HFFc6 (cell line): Measurements from ENCODE around the gene DDX31. TPM values are rescaled to one million over a fixed set of nuclear protein-coding genes. Genes with fewer than 3 reads are reported as not detected.

Experiments
- DNase-seq: peaks from one replicate; pipeline ENCODE4 v3.0.0-alpha.2; 2018
- H3K27ac Mint-ChIP-seq: 2 replicates; pipeline ENCODE4 v1.8.0; 2020; ENCODE audit warnings: mild to moderate bottlenecking, mixed read lengths
- H3K27me3 Mint-ChIP-seq: 2 replicates; pipeline ENCODE4 v1.8.0; 2021; ENCODE audit warnings: mild to moderate bottlenecking, moderate library complexity, mixed read lengths; ENCODE audit not compliant: insufficient read depth
- H3K36me3 Mint-ChIP-seq: 2 replicates; pipeline ENCODE4 v1.8.0; 2021; ENCODE audit warnings: low read depth, mixed read lengths
- H3K4me1 Mint-ChIP-seq: 2 replicates; pipeline ENCODE4 v1.8.0; 2020; ENCODE audit warnings: low read depth, mixed read lengths
- H3K4me3 Mint-ChIP-seq: 2 replicates; pipeline ENCODE4 v1.8.0; 2020; ENCODE audit warnings: mild to moderate bottlenecking, moderate library complexity, mixed read lengths
- H3K9me3 Mint-ChIP-seq: 2 replicates; pipeline ENCODE4 v1.8.0; 2020; ENCODE audit warnings: mild to moderate bottlenecking, mixed read lengths
- total RNA-seq, 6 experiments: library from RNA; stranded (reverse); fragmentation: NEBNext Ultra II Directional; extraction: Animal tissue kit (Norgen Biotek cat#: 25700); gene quantifications; 2 replicates in 1 of 6; 3 replicates in 5 of 6; pipeline ENCODE4 v1.2.3, GENCODE V29; 2021
- TF ChIP-seq, protein P1 (sequence below): fragments of 200-600 bp; sonication (generic); IDR thresholded peaks from 2 replicates; pipeline ENCODE4 v1.5.0; 2021; ENCODE audit warnings: antibody characterized with exemption, mild to moderate bottlenecking

Gene DDX31
- total RNA-seq, 6 experiments from 2014 or later, result 9.6 to 16.2 (median 14.9) TPM

DNA sequence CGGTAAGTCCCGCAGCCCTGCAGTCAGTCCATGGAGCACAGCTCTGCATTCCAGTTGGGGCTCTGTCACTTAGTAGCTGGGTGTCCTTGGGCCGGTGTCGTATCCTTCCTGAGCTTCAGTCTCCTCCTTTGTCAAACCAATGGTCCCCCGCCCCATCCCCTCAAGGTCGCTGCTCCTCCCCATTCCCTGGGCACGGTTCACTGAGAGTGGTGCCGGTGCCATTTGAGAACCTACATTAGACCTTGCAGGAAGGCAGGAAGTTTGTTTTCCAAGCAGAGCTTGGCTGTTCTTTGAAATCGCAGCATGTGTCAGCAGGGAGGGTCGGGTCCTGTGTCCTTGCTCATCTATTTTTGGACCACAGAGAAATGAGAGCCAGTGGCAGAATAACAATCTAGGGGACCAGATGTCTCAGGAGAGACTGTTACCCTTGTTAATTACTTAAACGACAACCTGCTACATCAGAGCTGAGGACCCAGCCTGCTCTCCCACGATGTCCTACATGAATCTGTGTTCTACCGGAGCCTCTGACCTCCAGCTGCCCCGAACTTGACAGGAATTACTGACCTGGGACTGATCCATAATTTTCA, 109.1 kb downstream of the DDX31 start:
- no peak overlapping the region for H3K4me3 Mint-ChIP-seq
- peaks cover 56% of the 10 kb centered on the region for H3K27me3 Mint-ChIP-seq
- no peak for DNase-seq
- H3K27ac Mint-ChIP-seq, result no peak overlapping the region
- H3K9me3 Mint-ChIP-seq, result no peaks in the 10 kb centered on the region
- TF ChIP-seq, protein P1, sequence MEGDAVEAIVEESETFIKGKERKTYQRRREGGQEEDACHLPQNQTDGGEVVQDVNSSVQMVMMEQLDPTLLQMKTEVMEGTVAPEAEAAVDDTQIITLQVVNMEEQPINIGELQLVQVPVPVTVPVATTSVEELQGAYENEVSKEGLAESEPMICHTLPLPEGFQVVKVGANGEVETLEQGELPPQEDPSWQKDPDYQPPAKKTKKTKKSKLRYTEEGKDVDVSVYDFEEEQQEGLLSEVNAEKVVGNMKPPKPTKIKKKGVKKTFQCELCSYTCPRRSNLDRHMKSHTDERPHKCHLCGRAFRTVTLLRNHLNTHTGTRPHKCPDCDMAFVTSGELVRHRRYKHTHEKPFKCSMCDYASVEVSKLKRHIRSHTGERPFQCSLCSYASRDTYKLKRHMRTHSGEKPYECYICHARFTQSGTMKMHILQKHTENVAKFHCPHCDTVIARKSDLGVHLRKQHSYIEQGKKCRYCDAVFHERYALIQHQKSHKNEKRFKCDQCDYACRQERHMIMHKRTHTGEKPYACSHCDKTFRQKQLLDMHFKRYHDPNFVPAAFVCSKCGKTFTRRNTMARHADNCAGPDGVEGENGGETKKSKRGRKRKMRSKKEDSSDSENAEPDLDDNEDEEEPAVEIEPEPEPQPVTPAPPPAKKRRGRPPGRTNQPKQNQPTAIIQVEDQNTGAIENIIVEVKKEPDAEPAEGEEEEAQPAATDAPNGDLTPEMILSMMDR, result no peak
- H3K36me3 Mint-ChIP-seq, result no peaks in the 10 kb centered on the region
- H3K4me1 Mint-ChIP-seq, result no peaks in the 10 kb centered on the region

DNA sequence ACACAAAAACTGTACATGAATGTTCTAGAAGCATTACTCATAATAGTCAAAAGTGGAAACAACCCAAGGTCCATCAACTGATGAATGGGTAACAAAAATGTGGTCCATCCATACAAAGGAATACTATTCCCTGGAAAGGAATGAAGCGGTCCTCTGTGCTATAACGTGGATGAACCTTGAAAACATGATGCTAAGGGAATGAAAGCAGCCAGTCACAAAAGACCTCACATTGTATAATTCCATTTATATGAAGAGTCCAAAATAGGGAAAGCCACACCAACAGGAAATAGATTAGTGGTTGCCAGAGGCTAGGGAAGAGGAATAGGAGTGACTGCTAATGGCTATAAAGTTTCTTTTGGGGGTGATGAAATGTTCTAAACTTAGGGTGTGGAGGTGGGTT, 110.1 kb downstream of the DDX31 start:
- TF ChIP-seq, protein P1, result no peak
- Mint-ChIP-seq H3K4me3 (no peak overlapping the region), H3K27me3 (peaks cover 54% of the 10 kb centered on the region), H3K27ac (no peak overlapping the region), H3K4me1 (no peaks in the 10 kb centered on the region), H3K36me3 (no peaks in the 10 kb centered on the region), H3K9me3 (no peaks in the 10 kb centered on the region)
- no peak for DNase-seq

DNA sequence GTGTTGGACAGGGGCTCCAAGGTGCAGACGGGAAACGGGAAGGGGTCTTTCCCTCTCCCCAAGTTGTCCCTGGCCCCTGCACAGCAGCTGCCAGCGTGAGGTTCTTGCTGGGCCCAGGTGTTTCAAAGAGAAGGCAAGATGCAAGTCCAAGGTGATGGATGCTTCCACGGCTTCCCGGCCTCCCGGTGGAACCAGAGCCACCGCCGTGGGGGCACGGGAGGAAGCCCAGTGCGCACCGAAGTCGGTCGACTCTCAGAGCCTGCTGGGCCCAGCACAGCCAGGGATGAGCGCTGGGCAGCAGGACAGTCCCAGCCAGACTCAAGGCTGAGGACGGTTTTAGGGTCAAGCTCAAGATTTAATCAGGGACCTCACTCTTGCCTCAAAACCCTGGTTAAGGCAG, 112.6 kb downstream of the DDX31 start:
- TF ChIP-seq, protein P1, result no peak
- no peak for DNase-seq
- Mint-ChIP-seq H3K27me3 (peaks cover 47% of the 10 kb centered on the region), H3K9me3 (no peaks in the 10 kb centered on the region), H3K36me3 (no peaks in the 10 kb centered on the region), H3K4me1 (no peaks in the 10 kb centered on the region), H3K4me3 (no peak overlapping the region), H3K27ac (no peak overlapping the region)

DNA sequence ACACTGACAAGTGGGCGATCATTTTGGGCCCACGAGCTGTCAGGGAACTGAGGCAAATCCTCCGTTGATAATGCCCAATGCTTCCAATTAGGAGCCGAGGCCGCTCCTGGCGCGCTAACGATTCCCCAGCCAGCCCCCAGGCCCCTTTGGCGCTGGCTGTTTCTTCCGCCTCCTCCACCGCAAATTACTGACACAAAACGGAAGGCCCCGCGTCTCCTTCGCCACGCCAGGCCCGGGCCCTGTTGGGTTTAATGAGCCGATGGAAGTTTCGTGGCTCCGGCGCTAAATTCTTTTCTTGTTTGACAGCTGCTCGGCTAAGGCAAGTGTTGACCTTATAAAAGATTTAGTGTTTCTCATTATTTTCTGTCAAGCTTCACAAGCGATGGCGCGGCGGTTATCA, 113.1 kb downstream of the DDX31 start:
- H3K9me3 Mint-ChIP-seq, result no peaks in the 10 kb centered on the region
- H3K4me1 Mint-ChIP-seq, result no peaks in the 10 kb centered on the region
- no peak overlapping the region for H3K4me3 Mint-ChIP-seq
- no peak for DNase-seq
- no peaks in the 10 kb centered on the region for H3K36me3 Mint-ChIP-seq
- peaks cover 45% of the 10 kb centered on the region for H3K27me3 Mint-ChIP-seq
- TF ChIP-seq, protein P1, result no peak
- no peak overlapping the region for H3K27ac Mint-ChIP-seq

DNA sequence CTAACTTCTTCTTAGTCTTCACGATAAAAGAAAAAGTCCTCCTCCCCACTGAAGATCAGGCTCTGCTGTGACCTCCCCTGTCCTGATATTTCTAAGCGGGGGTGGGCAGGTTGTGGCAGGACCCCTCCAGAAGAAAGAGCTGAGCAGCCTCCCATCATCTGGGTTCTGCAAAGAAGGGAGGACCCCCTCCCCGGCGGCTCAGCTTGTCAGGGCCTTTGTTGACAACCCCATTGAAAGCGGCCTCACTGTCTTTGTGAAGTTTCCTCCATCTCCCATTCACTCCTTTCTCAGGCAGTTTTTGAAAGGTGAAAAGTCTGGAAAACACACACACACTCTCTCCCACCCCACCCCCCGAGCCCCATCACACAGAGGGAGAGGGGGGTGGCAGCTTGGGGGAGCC, 113.5 kb downstream of the DDX31 start:
- TF ChIP-seq, protein P1, result no peak
- Mint-ChIP-seq H3K4me3 (no peak overlapping the region), H3K4me1 (no peaks in the 10 kb centered on the region), H3K36me3 (no peaks in the 10 kb centered on the region), H3K9me3 (no peaks in the 10 kb centered on the region), H3K27ac (no peak overlapping the region), H3K27me3 (peaks cover 45% of the 10 kb centered on the region)
- no peak for DNase-seq

DNA sequence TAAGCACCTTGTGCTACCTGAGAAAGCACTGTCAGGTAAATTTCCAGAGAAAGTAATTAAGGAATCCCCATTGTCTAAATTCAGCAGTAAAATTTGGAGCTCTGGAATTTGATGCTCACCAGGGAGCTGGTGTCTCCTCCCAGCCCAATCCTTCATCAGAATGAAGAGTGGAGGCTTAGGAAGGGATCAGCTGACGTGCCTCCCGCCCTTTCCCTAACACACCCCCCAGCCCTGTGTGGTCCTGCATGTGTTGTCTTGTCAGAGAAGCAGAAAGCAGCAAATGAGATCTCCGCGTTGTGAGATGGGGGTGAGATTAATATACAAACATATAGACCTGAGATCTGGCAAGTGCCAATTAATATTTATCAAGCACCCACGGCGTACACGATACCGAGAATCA, 114.3 kb downstream of the DDX31 start:
- H3K36me3 Mint-ChIP-seq, result no peaks in the 10 kb centered on the region
- no peak overlapping the region for H3K4me3 Mint-ChIP-seq

More for the DNA sequence above, 114.3 kb downstream of the DDX31 start:
- Mint-ChIP-seq H3K27ac (no peak overlapping the region), H3K4me1 (no peaks in the 10 kb centered on the region), H3K9me3 (no peaks in the 10 kb centered on the region), H3K27me3 (peaks cover 43% of the 10 kb centered on the region)
- DNase-seq, result no peak
- TF ChIP-seq, protein P1, result no peak
